HL-60 (cell line): ENCODE results near the gene ZNF611.
"Not testable (repeated sequence)": the region's sequence is repeated elsewhere in the genome, so short reads cannot be mapped to it uniquely, and the experiment has no call there.

ENCODE experiments used
- GABPA ChIP-seq: IDR thresholded peaks from 2 replicates; pipeline ENCODE4 v1.6.1; 2012; ENCODE audit warnings: low read depth
- TF ChIP-seq, protein P1 (sequence below): IDR thresholded peaks from 2 replicates; pipeline ENCODE4 v1.6.1; 2012; ENCODE audit warnings: low read depth; ENCODE audit not compliant: insufficient replicate concordance
- TF ChIP-seq, protein P2 (sequence below): IDR thresholded peaks from one replicate; pipeline ENCODE4 v1.5.1; 2011; ENCODE audit warnings: low read length, control low read depth, inconsistent platforms; ENCODE audit not compliant: insufficient read depth

DNA sequence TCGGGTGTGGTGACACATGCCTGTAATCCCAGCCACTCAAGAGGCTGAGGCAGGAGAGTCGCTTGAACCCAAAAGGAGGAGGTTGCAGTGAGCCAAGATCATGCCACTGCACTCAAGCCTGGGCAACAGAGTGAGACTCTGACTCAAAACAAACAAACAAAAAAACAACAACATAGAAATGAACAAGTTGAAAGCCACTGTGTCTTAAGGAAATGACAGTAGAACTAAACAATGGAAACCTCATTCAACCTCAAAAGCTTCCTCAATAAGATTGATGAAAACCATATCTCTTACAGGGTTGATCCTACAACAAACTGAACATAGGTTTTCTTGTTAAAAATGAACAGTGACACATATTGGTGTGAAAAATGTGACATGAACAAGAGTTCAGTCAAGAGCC lies 21.8 kb downstream of the ZNF611 start:
- TF ChIP-seq, protein P1, sequence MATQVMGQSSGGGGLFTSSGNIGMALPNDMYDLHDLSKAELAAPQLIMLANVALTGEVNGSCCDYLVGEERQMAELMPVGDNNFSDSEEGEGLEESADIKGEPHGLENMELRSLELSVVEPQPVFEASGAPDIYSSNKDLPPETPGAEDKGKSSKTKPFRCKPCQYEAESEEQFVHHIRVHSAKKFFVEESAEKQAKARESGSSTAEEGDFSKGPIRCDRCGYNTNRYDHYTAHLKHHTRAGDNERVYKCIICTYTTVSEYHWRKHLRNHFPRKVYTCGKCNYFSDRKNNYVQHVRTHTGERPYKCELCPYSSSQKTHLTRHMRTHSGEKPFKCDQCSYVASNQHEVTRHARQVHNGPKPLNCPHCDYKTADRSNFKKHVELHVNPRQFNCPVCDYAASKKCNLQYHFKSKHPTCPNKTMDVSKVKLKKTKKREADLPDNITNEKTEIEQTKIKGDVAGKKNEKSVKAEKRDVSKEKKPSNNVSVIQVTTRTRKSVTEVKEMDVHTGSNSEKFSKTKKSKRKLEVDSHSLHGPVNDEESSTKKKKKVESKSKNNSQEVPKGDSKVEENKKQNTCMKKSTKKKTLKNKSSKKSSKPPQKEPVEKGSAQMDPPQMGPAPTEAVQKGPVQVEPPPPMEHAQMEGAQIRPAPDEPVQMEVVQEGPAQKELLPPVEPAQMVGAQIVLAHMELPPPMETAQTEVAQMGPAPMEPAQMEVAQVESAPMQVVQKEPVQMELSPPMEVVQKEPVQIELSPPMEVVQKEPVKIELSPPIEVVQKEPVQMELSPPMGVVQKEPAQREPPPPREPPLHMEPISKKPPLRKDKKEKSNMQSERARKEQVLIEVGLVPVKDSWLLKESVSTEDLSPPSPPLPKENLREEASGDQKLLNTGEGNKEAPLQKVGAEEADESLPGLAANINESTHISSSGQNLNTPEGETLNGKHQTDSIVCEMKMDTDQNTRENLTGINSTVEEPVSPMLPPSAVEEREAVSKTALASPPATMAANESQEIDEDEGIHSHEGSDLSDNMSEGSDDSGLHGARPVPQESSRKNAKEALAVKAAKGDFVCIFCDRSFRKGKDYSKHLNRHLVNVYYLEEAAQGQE = not testable (repeated sequence)
- TF ChIP-seq, protein P2, sequence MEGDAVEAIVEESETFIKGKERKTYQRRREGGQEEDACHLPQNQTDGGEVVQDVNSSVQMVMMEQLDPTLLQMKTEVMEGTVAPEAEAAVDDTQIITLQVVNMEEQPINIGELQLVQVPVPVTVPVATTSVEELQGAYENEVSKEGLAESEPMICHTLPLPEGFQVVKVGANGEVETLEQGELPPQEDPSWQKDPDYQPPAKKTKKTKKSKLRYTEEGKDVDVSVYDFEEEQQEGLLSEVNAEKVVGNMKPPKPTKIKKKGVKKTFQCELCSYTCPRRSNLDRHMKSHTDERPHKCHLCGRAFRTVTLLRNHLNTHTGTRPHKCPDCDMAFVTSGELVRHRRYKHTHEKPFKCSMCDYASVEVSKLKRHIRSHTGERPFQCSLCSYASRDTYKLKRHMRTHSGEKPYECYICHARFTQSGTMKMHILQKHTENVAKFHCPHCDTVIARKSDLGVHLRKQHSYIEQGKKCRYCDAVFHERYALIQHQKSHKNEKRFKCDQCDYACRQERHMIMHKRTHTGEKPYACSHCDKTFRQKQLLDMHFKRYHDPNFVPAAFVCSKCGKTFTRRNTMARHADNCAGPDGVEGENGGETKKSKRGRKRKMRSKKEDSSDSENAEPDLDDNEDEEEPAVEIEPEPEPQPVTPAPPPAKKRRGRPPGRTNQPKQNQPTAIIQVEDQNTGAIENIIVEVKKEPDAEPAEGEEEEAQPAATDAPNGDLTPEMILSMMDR = not testable (repeated sequence)
- TF ChIP-seq GABPA = not testable (repeated sequence)
